Islet precursor cell (in vitro differentiated cells): Measurements from ENCODE around the gene GNLY.

Experiments used
- DNase-seq: peaks from one replicate; pipeline ENCODE4 v3.0.0-alpha.2; 2018

Gene GNLY

DNA sequence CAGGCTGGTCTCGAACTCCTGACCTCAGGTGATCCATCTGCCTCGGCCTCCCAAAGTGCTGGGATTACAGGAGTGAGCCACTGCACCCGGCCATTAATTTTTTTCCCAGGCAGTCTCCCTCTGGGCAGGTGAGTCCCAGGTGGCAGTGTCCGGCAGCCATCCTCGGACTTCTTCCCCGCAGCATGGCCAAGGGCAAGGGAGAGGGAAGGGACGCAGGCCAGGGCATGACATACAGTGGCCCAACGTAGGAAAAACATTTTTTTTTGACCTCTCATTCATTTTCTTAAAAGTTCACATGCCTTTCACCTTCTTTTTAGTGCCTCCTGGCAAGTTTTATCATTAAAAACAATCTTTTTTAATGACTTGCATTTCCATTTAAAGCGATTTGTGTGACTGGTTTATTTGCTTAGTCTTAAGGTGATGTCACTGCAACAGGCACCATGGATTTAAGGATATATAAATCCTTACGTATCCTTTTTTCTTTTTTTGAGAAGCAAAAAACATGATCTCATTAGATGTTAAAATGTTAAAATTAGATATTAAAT, 36.6 kb downstream of the GNLY start:
- DNase-seq, result no peak

GRCh38 chr2:85731606-85732005, 37.4 kb downstream of the GNLY start:
- DNase-seq, result no peak

- no peak for DNase-seq
These were observed 38.4 kb downstream of the GNLY start for GRCh38 chr2:85732467-85733120.

- no peak for DNase-seq
These were observed 39.2 kb downstream of the GNLY start for GRCh38 chr2:85733121-85733960.

DNA sequence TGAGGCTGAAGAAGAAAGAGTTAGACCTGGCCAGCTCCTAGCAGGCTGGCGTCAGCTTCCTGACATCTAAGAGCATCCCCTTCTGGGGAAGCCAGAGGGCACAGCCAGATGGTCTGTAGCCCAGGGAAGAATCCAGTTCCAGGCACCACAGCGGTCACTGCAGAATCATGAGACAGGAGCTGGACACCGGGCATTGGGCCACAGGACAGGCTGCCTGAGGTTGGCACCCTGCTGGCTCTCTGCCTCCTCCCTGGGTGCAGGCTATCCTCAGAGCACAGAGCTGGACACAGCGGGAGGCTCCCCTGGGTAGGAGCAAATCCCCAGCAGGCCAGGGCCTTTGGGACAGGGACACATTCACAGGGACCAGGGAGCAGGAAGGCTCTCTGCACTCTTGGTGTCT, 39.9 kb downstream of the GNLY start:
- no peak for DNase-seq

DNA sequence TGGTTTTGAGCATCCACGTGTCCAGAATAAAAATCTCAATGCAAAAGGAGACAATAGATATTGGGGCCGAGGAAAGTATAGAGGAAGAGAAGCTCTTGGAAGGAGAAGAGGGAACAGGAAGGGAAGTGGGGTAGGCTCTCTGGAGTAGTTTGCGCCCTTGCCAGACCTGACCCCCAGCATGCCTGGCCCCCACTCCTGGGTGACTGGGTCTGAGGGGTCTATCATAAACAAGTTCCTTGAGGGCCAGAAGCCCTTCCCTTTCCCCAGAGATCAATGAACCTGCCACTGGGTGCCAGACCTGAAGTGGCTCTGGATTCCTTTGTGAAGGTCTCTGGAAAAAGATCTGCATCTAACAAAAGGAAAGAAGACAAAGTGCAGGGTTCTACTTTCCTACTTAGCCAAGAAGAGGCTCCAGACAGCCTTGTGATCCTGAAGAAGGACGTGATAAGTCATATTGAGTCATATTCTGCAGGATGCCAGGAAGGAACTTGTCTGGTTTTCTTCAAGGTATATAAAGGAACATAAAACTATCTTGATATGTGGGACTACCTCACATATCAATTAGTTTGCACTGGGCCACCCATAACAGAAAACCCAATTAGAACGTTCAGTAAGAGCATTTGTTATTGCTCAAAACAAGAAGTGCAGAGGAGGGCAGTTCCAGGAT, 40.9 kb downstream of the GNLY start:
- no peak for DNase-seq

DNA sequence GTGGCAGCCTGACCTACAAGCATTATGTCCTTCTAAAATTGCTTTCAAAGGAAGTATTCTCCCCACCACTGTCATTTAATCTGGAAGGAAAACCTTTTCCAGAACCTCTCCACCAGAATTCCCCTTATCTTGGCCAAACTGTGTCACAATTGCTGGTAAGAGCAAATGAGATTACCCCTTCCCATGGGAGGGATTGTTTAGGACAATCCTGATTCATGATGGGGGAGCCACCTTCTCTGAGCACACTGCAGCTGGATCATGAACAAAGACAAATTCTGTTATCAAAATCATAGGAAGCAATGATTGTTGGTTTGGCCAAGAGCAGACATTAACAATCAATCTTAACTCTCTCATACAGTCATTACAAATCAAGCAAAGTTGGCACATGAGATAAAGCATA, 41.5 kb downstream of the GNLY start:
- no peak for DNase-seq

- DNase-seq, result no peak
These were observed 42.5 kb downstream of the GNLY start for GRCh38 chr2:85736456-85737355.

DNA sequence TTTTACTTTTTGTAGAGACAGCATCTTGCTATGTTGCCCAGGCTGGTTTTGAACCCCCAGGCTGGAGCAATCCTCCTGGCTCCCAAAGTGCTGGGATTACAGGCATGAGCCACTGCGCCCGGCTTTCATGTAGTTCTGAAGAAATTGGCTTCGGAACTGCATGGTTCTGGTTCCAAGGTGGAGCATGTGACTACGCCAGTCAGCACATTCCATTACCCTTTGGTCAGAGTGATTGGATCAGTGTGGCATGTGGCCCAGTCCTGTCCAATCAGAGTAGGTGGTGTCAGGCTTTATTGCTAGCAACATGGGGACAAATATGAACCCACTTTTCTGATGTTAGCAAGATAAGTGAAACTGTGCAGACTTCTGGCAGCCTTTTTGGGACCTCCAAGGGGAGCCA, 43.3 kb downstream of the GNLY start:
- DNase-seq, result peak; percentile 64

GRCh38 chr2:85737961-85738360, 43.8 kb downstream of the GNLY start:
- no peak for DNase-seq

DNA sequence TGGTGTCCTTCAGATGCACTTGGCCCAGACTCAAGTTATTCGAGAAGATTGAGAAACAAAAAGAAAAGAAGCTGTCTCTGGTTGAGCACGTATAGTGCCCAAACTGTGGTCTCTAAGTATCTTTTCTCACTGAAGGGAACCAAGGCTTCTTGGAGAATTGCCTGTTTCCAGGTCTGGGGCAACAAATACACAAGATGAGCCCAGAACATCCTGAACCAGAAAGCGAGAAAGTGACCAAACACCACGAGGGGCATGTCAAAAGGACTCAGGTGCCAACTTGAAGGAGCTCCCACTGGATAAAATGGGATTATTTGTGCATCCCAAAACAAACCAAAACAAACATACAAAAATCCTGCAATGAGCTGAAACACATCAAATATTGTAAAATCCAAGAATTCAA, 46.0 kb downstream of the GNLY start:
- no peak for DNase-seq

DNA sequence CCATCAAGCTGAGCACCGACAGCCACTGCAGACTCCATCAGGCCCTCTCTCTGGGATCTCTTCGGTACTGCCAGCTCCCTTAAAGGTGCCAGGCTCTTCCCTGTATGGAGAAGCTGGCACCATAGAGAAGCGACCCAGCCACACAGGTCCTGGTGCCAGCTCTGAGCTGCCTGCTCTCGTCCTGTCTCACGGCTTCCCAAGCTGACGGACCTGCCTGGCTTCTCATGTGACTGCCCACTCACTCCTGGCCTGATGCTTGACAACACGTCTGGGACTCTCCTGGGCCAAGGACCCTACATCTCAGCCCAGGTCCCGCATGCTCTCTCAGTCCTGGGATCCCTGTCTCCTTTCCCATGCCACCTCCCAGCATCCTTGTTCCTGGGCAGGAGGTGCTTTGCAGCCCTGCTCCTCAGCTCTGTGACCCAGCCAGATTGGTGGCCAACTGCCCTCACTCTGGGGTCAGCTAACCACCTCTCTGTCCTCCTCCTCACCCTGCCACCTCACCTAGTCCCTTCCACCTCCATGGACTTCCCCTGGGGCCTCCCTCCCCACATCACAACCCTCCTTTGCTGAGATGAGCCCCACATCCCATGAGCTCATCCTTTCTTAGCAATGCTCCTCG, 47.2 kb downstream of the GNLY start:
- no peak for DNase-seq

GRCh38 chr2:85741833-85742455, 47.8 kb downstream of the GNLY start:
- no peak for DNase-seq

GRCh38 chr2:85743304-85743978, 49.3 kb downstream of the GNLY start:
- no peak for DNase-seq

DNA sequence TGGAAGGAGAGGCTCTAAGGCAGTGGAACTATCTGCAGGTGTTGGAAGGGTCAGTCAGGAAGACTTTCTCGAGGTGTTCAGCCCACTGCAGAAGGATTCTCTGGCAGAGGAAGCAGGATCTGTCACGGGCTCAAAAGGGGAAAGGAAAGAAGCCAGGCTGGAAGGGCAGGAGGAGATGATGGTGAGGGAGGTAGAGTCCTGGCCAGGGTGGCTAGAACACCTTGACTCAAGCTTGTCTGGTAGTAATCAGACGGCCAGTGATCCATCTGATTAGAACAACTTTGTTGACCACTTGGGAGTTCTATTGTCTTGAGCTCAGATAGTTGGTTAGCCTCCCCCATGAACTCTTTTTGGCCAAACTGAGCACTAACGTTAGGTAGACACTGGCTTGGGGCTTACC, 49.9 kb downstream of the GNLY start:
- DNase-seq, result no peak

GRCh38 chr2:85744741-85745601, 50.8 kb downstream of the GNLY start:
- no peak for DNase-seq

- no peak for DNase-seq
These were observed 51.5 kb downstream of the GNLY start for GRCh38 chr2:85745619-85746018.

GRCh38 chr2:85746321-85747004, 52.3 kb downstream of the GNLY start:
- DNase-seq, result no peak

DNA sequence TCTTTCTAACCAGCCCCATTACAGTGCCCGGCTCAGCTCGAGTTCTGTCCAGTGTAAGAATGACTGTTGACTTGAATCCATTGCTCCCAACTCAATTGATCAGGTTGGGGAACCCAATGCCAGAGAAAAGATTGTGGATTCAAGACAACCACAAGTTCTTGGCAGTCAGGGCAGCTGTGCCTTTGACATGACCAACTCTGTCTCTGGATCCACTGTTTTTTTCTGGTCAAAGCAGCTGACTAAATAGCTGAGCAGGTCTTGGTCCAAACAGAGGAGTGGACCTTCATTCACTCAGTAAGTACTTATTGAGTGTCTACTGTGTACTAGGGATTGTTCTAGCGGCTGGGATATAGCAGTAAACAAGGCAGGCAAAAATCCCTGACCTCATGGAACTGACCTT, 53.3 kb downstream of the GNLY start:
- DNase-seq, result no peak
